Measurements from ENCODE around the gene STK11IP.
A peak's percentile ranks its signal among the peaks of the same experiment; 100 is the strongest.

STK11IP gene, protein sequence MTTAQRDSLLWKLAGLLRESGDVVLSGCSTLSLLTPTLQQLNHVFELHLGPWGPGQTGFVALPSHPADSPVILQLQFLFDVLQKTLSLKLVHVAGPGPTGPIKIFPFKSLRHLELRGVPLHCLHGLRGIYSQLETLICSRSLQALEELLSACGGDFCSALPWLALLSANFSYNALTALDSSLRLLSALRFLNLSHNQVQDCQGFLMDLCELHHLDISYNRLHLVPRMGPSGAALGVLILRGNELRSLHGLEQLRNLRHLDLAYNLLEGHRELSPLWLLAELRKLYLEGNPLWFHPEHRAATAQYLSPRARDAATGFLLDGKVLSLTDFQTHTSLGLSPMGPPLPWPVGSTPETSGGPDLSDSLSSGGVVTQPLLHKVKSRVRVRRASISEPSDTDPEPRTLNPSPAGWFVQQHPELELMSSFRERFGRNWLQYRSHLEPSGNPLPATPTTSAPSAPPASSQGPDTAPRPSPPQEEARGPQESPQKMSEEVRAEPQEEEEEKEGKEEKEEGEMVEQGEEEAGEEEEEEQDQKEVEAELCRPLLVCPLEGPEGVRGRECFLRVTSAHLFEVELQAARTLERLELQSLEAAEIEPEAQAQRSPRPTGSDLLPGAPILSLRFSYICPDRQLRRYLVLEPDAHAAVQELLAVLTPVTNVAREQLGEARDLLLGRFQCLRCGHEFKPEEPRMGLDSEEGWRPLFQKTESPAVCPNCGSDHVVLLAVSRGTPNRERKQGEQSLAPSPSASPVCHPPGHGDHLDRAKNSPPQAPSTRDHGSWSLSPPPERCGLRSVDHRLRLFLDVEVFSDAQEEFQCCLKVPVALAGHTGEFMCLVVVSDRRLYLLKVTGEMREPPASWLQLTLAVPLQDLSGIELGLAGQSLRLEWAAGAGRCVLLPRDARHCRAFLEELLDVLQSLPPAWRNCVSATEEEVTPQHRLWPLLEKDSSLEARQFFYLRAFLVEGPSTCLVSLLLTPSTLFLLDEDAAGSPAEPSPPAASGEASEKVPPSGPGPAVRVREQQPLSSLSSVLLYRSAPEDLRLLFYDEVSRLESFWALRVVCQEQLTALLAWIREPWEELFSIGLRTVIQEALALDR

DNA sequence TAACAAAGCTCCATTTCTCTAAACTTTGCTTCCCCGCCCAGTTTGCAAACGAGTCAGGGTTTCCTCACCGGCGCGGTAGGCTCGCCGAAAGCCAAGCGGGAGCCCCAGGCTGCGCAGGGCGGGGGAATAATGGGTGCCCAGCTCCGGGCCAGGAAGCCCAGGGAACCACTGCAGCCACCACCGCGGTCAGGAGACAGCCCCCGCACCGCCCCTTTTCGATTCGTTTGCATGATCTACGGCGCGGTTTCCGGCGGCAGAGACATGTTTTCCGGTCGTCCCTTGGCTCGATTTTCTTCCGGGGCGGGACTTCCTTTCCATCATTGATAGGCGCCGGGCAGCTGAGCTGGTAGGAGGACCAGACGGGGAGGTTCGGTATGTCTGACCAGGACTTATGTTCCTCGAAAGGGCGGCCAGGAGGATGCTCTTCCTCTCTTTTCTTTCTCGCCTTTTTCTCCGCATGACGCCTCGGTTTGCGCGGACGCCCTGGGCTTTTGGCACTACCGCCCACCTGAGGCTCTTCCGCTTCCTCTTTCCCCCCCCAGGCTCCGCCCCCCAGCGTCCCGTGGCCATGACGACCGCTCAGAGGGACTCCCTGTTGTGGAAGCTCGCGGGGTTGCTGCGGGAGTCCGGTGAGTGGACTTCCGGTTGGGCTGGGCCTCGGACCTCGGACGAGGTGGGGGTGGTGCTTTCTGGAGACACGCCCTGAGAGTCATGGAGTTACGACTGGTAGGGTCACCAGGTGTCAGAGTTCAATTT lies at the start of gene STK11IP:
Gene STK11IP, plus strand, starts transcription at position 306 of the 756 bp plus-strand sequence. Its CDS starts 263 bp downstream, at position 569.
- DNase-seq, result peak; percentile 94

DNA sequence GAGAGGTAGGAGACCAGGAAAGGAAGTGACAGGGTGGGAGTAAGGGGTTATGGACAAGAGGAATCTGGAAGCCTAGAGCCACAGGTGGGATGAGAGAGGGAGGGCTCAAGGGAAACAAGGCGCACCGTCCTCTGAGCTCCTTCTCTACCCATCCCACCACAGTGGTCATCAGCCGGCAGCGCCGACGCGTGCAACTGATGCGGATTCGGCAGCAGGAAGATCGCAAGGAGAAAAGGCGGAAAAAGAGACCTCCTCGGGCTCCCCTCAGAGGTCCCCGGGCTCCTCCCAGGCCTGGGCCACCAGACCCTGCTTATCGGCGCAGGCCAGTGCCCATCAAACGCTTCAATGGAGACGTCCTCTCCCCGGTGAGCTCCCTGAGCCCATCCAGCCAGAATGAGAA lies 48.7 kb upstream of the STK11IP start:
- no peak for DNase-seq

DNA sequence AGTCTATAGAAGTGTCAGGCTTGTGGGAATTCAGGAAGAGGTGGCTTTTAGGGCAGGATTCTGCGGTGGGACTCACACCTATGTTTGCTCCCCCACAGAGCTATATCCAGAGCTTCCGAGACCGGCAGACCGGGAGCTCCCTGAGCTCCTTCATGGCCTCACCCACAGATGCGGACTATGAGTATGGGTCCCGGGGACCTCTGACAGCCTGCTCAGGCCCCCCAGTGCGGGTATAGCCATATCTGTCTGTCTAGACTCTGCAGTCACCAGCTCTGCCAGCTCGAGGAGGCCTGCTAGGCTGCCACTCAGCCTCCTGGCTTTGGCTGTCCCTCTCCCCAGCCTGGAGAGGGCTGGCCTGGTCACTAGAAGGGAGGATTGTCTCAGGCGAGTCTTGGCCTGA lies 48.0 kb upstream of the STK11IP start:
- DNase-seq, result no peak

DNA sequence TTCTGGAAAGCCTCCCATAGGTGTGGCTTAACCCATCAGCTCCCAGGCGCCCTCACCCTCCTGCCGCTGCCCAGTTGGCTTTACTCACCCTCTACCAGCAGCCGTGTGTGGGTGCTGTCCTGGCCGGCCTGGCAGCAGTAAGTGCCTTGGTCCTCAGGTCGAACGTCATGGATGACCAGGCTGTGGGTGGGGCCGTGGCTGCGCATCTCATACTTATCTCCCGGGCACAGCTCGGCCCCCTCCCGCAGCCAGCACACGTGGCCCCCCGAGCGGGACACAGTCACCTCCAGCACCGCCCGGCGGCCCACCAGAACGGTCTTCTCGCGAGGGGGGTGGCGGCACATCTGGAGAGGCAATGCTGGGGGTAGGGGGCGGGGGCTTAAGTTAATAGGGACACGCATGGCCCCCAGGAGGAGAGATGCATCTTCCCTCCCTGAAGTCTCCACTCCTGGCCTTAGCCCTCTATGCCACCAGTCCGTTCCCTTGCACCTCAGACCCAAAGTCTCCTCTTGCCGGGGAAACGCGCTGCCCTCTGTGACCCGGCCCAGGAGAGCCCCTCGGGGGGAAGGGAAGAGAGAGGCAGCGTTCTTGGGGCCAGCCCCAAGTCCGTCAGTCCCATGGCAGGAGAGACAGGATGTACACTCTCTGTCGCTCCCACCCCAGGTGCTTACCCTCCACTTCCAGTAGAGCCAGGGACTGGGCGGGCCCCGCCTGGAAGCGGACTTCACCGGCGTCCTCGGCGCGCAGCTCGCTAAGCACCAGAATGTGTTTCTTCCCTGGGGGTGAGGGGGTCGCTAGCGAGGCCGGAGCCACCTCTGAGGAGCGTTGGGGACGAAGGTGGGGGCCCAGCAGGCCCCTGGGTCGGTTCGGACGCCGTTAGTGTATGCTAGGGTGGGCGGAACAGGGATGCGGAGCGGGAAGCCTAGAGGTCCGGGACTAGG lies 45.9 kb upstream of the STK11IP start:
- peak; percentile 69 for DNase-seq

DNA sequence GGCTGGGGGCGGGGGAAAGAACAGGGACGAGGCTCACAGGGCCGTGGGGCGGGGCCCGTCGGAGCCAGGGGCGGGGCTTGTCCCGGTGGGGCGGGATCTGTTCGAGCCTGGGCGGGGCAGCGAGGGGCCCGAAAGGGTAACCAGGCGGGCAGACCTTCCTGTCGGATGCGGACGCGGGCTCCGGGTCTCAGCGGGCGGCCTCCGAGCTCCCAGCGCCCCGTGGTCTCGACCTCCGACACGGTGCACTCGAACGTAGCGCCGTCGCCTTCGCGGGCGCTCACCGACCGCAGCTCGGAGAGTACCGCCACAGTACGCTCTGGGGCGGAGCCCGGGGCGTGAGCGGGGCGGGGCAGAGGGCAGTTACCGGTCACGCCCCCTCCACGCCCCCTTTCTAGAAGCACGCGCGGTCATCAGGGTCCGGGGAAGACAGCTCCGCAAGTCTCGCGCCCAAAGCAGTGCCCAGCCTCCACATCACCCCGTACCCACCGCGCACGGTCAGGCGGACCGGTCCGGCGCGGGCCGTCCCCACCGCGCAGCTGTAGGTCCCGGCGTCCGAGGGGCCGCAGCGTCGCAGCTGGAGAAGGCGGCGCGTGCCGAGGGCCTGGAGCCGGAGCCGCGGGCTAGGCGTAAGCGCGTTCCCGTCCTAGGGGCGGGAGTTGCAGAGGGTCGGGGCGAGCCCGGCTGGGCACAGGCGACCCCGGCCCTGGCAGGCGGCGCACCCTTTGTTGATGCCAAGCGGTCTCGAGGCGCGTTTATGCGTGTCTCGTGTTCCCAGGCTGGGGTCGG lies 45.1 kb upstream of the STK11IP start:
- DNase-seq, result peak; percentile 82

DNA sequence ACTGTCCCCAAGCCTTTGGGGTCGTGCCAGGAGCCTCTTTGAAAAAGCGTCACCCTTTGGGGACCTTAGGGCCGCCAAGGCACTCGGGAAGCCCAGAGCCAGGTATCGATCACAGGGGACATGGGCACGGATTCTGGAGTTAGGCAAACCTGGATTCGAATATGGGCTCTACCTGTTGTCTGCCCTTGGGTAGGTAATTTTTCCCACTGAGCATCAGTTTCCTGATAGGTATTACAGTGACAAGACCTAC lies 44.6 kb upstream of the STK11IP start:
- no peak for DNase-seq

DNA sequence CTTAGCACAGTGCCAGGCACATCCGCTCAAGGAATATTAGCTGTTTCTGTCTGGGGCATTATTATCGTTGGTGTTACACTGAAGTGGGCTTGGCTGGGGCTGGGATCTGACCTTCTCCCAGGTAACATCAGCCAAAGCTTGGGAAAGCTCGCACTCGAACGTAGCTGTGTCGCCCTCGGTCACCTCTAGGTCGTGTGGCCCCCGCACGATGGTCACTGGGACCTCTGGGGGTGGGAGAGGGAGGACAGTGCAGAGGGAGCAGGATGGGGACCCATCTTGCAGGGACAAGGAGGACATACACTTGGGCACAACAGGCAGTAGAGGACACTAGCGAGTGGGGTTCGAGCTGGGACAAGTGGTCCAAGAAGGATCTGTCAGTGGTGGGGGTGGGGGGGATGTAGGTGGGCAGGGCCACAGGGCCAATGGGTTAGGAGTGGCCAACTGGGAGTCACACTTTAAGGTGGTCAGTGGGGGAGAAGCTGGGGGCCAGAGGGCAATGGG lies 44.1 kb upstream of the STK11IP start:
- DNase-seq, result no peak

DNA sequence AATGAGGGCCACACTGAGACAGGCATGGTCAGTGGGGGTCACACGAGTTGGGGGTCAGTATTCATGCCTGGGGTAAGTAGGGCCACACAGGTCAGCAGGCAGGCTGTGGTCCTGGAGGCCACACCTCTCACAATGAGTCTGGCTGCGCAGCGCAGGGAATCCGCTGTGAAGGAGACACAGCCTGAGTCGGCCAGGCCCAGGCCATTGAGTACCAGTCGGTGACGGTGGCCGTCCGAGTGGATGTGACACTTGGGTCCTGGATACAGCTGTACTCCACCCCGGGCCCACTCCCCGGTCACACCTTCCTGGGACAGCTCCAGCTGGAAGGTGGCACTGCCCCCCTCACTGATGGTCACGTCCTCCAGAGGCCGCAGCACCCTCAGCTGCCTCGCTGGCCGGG lies 43.3 kb upstream of the STK11IP start:
- no peak for DNase-seq

DNA sequence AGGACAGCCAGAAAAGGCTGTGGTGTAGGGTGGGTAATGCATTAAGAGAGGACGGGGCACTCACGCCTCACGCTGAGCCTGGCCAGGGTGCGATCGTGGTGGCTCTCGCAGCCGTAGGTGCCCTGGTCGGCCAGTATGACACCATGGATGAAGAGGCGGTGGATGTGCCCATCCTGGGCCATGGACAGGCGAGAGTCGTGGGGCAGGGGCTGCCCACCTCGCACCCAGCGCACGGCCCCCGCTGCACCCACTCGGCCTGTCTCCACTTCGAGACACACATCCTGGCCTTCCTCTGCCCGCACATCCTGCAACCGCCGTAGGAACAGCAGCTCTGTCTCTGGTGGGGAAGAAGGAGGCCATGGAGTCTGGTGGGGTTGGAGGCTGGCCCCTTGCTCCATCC lies 41.7 kb upstream of the STK11IP start:
- DNase-seq, result no peak

DNA sequence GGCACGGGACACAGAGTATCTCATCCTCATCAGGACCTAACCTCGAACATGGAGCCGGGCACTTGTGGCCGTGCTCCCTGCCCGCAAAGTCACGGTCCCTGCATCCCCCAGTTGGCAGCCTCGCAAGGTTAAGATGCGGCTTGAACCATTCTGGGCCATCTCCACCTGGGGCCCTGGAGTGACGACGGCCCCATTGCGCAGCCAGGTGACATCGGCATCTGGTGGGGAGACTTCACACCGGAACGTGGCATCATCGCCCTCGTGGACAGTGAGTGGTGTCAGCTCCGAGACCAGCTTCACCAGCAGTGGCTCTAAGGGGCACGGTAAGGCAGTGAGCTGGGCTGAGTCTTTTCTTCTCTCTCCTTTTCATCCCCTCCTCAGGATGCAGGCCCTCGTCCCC lies 41.2 kb upstream of the STK11IP start:
- DNase-seq, result no peak

DNA sequence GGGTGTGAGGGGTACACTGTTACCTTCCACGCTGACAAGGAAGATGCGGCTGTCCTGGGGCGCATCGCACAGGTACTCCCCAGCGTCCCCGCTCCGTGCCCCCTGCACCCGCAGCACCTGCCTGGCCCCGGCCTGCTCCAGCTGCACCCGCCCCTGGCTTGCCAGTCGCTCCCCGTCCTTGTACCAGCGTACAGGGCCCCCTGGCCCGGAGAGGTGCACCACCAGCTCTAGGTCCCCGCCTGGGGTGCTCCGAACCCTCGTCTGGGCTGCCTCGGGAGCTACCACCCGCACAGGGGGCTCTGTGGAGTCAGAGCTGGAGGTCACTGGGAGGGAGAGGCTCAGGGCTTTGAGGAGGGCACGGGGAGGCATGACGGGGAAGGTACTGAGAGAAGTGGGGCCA lies 40.3 kb upstream of the STK11IP start:
- no peak for DNase-seq

DNA sequence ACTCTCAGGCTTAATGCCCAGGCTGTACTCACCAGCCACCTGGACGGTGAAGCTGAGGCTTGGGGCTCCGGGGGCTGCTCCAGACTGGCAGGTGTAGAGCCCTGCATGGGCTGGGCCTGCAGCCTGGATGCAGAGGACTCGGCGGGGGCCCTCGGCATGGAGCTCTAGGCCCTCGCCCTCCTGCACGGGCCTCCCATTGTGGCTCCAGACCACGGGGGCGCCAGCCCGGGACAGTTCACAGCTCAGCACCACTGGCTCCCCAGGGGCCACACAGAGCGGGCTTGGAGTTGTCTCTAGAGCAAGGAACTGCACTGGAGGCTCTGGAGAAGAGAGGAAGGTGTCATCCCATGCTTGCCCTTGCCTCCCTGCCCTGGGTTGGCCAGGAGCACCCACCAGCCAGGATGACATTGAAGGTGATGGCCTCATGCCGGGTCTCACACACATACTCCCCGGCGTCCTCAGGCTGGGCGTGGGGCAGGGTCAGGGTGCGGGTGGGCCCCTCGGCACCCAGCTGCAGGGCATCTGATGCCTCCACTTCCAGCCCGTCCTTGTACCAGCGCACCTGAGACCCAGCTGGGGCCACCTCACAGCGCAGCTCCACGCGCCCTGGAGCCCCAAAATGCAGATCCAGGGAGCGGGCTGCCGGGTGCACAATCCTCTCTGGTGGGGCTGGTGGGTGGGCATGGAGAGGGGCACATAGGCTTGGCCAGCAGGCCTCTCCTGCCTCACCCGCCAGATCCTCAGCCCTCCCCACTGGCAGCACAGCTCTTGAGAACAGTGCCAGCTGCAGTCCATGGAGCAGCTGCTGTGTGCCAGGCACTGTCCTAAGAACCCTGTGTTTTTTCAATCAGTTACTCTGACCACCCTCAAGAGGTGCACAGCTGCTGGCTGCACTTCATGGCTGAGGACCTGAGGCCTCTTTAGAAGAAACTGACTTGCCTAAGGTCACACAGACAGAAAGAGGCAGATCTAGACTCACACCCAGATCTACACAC lies 39.6 kb upstream of the STK11IP start:
- DNase-seq, result no peak

DNA sequence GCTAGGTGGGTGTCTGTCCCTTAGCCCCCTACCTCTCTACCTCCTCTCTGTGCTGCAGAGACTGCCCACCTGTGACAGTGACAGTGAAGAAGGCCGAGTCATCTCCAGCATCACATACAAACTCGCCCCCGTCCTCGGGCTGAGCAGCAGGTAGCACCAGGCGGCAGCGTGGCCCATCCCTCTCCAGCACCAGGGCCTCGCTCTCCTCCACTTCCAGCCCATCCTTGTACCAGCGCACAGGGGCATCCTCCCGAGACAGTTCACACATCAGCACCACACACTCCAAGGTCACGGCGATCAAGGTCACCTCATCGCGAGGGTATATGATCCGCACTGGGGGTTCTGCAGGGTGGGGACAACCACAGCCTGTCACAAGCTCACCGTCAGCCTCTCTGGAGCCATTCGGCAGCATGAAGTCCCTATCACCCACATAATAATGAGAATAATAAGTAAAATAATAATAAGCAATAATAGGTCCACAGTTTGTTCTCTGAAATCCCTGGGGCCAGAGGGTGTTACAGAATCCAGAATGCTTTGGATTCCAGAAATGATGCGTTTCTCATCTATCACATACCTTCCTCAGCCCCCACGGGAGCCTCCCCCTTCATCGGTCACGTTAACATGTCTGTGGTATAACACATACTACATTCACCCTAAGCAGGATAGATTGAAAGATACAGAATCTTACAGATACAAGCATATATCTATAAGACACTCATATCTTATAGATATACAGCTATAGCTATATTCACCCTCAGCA lies 38.3 kb upstream of the STK11IP start:
- no peak for DNase-seq

DNA sequence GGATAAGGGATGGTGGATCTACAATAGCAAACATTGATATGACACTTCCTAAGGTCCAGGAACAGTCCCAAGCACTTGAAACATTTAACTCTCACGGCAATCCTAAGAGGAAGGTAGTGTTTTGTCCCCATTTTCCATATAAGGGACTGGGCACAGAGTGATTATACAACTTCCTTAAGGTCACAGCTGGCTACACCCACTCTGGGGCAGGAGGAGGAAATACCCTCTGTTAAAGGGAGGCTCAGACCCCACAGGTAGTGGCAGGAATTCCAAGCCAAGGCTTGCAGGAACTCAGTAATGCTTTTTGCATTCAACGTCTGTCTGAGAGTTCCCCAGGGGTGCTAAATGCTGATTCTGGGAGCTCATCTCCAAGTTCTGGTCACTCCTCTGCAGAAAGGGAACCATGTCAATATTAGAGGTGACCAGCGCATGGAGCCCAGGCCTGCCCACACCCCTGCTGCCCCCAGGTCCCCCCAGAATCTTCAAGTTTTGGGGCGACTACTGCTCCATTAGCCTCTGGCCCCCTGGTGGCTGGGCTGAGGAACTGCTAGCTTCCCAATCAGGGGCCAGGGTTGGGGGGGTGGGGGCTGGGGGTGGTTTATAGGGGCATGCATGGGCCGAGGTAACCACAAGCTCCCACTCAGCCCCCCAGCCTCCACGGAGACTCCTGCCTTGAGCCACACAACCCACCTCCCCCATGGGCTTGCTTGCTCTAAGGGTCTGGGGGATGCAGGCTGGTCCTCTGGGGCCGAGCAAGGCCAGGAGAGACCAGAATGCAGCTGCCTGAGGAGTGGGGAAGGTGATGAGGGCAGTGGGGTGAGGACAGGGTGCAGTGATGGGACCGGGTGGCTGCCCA lies 37.4 kb upstream of the STK11IP start:
- DNase-seq, result no peak

DNA sequence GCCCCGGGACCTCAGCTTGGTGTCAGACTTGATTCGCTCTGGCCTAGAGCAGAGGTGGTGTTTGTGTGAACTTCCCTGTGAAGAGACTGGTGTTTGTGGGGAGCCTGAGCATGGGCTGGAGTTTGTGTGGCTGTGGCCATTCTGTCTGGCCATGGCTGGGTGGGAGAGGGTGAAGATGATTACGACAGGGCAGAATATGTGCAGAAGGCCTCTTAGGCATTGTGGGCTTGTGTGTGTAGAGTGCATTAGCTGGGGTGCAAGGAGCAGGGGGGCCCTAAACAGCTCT lies 36.8 kb upstream of the STK11IP start:
- DNase-seq, result no peak

DNA sequence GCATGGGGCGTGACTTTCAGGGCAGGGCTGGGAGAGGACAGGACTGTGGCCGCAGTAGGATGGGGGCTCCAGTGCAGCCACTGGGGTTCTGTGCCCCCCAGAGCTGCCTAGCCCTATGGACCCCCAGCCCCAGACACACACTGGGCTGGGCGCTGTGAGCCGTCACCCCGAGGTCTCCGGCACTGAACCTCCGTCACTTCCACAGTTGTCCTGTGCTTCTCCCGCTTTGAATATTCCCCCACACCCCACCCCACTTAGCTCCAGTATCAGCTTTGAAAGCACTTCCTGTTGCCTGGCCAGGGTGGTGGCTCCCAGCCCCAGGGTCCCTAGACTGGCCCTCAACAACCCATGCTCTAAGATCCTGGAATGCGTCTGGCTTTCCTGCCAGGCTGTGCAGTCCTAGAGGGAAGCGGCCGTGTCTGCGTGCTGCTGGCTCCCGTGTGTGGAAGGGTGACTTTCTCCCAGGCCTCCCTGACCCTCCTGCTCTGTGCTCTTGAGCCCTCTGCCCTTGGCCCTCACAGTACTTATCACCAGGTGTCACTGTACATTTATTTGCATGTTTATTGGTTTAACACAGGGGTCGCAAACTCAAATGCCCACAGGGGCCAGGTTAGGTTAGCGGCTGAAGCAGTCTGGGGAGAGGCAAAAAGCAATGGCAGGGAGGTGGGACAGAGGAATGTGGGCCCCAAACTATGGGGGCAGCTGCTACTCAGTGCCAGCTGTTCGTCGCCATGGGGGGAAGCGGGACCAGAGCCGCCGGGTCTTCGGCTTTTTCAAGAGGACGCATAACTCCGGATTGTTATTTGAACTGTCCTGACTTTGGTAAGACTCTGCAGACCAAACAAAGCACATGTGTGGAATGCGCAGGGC lies 36.2 kb upstream of the STK11IP start:
- no peak for DNase-seq

Data from NCI-H146 (cell line).